ENCODE measurements around the gene AGR3. TPM values are rescaled to one million over a fixed set of nuclear protein-coding genes. Genes with fewer than 3 reads are reported as not detected.

Gene AGR3
- total and polyA plus RNA-seq, 10 donors, result 0.38 TPM; not detected in 9

DNA sequence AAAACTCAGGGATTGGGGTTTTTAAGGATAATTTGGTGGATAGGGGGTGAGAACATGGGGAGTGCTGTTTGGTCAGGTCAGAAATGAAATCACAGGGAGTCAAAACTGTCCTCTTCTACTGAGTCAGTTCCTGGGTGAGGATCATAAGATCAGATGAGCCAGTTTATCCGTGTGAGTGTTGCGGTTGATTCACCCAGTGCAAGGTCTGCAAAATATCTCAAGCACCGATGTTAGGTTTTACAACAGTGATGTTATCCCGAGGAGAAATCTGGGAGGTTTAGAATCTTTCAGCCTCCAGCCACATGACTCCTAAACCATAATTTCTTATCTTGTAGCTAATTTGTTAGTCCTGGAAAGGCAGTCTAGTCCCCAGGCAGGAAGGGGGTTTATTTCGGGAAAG, 45.3 kb downstream of the AGR3 start:
- no peak overlapping the region for H3K4me3 ChIP-seq
- no peaks in the 10 kb centered on the region for H3K4me1 ChIP-seq
- 68 to 95% (median 77%) methylated on average over 5 of the region's 5 CpGs for WGBS, 5 donors
- H3K9me3 ChIP-seq, result no peaks in the 10 kb centered on the region
- no peak overlapping the region for H3K27ac ChIP-seq
- no peak for DNase-seq
- intact Hi-C loops (cut with DNase I; ENCODE audit: low total_unique reads), result no loop called here
- H3K36me3 ChIP-seq, result no peaks in the 10 kb centered on the region
- no peak for TF ChIP-seq POLR2A (IDR thresholded peaks at IDR 0.05)
- TF ChIP-seq, protein P1, sequence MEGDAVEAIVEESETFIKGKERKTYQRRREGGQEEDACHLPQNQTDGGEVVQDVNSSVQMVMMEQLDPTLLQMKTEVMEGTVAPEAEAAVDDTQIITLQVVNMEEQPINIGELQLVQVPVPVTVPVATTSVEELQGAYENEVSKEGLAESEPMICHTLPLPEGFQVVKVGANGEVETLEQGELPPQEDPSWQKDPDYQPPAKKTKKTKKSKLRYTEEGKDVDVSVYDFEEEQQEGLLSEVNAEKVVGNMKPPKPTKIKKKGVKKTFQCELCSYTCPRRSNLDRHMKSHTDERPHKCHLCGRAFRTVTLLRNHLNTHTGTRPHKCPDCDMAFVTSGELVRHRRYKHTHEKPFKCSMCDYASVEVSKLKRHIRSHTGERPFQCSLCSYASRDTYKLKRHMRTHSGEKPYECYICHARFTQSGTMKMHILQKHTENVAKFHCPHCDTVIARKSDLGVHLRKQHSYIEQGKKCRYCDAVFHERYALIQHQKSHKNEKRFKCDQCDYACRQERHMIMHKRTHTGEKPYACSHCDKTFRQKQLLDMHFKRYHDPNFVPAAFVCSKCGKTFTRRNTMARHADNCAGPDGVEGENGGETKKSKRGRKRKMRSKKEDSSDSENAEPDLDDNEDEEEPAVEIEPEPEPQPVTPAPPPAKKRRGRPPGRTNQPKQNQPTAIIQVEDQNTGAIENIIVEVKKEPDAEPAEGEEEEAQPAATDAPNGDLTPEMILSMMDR (IDR thresholded peaks at IDR 0.05 in 8 of 11, conservative IDR thresholded peaks at IDR 0.05 in 3 of 11), result no peak
- no peak for TF ChIP-seq POLR2AphosphoS5 (IDR thresholded peaks at IDR 0.05)
- no peaks in the 10 kb centered on the region for H3K27me3 ChIP-seq (replicated peaks in 1 of 7)

DNA sequence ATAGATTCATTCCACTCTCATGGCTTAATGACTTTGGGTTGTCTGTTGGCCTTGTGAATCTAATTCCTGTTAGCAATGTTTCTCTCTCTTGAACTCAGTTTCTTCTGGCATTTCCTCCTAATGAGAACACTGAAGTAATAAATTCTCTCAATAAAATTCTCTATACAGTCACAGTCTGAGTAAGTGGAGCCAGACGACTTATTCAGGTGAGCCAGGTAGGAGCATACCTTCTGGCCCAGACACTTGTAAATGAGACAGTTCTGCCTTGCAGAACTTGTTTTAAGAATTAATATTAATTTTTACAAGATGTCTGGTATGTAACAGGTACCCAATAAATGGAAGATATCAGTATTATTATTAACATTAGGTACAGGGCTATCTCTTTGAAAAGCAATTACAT, 48.4 kb downstream of the AGR3 start:
- Histone ChIP-seq H3K27me3 (replicated peaks in 1 of 7) (no peaks in the 10 kb centered on the region), H3K4me1 (no peaks in the 10 kb centered on the region), H3K27ac (no peak overlapping the region), H3K4me3 (no peak overlapping the region), H3K9me3 (peaks cover 0 to 10% (median 7%) of the 10 kb centered on the region in 8 donors), H3K36me3 (no peaks in the 10 kb centered on the region)
- intact Hi-C loops (cut with DNase I; ENCODE audit: low total_unique reads), result no loop called here
- WGBS, 5 donors, result 82 to 98% (median 89%) methylated on average over 1 of the region's 1 CpG
- no peak for DNase-seq
- TF ChIP-seq POLR2AphosphoS5 (IDR thresholded peaks at IDR 0.05) (no peak), POLR2A (IDR thresholded peaks at IDR 0.05) (no peak)
- TF ChIP-seq, protein P1 (IDR thresholded peaks at IDR 0.05 in 8 of 11, conservative IDR thresholded peaks at IDR 0.05 in 3 of 11), result no peak

DNA sequence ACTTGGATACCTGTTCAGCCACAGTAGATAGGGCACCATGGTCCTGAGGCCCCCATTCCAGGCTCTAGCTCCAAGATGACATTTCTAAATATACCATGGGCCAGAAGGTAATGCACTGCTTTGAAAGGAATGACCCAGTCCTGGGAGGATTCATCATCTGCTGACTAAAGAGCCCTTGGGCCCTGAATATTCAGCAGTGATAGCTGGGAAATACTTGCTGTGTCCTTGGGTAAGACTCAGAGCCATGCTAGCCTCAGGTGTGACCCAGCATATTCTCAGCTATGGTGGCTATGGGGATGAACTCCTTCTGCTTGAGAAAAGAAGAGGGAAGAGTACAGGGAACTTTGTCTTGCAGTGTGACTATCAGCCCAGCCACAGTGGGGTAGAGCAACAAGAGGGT, 55.7 kb downstream of the AGR3 start:
- Histone ChIP-seq H3K27ac (no peak overlapping the region), H3K9me3 (peaks cover 0 to 11% (median 8%) of the 10 kb centered on the region in 8 donors), H3K27me3 (replicated peaks in 1 of 7) (no peaks in the 10 kb centered on the region), H3K36me3 (no peaks in the 10 kb centered on the region), H3K4me3 (no peak overlapping the region), H3K4me1 (no peaks in the 10 kb centered on the region)
- intact Hi-C loops (cut with DNase I; ENCODE audit: low total_unique reads), result no loop called here
- no peak for DNase-seq
- TF ChIP-seq, protein P1 (IDR thresholded peaks at IDR 0.05 in 8 of 11, conservative IDR thresholded peaks at IDR 0.05 in 3 of 11), result no peak
- no peak for TF ChIP-seq POLR2A (IDR thresholded peaks at IDR 0.05)
- TF ChIP-seq POLR2AphosphoS5 (IDR thresholded peaks at IDR 0.05), result no peak

DNA sequence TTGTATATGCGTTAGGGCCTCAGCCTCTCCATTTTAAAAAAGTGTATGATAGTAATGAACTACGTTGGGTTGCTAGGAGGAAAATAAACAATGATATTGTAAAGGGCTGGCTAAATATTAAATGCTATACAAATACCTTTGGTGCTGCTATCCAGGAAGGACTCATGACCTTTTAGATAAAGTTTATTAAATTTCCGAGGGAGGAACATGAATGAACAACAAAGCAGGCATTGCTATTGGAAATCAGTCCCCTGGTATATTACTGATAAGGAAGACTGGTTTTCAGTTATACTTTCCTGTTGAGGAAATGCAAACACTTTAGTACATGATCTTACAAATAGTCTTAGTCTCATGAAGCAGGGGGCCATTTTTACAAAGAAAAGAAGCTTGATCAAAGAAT, 59.8 kb downstream of the AGR3 start:
- H3K36me3 ChIP-seq, result no peaks in the 10 kb centered on the region
- H3K27me3 ChIP-seq (replicated peaks in 1 of 7), result no peaks in the 10 kb centered on the region
- no peak overlapping the region for H3K27ac ChIP-seq
- peaks cover 0 to 4% (median 0%) of the 10 kb centered on the region in 6 donors for H3K4me1 ChIP-seq
- H3K9me3 ChIP-seq, result no peaks in the 10 kb centered on the region
- TF ChIP-seq, protein P1 (IDR thresholded peaks at IDR 0.05 in 8 of 11, conservative IDR thresholded peaks at IDR 0.05 in 3 of 11), result no peak
- no peak for TF ChIP-seq POLR2A (IDR thresholded peaks at IDR 0.05)
- no peak for TF ChIP-seq POLR2AphosphoS5 (IDR thresholded peaks at IDR 0.05)
- H3K4me3 ChIP-seq, result no peak overlapping the region
- DNase-seq, result no peak
- WGBS, 5 donors, result 58 to 75% (median 64%) methylated on average over 3 of the region's 3 CpGs
- intact Hi-C loops (cut with DNase I; ENCODE audit: low total_unique reads), result no loop called here

Measured in spleen (tissue), 11 donors.